SH-SY5Y (cell line): ENCODE data around the gene CD28.

ENCODE experiments used
- GATA2 ChIP-seq: IDR thresholded peaks from 2 replicates; pipeline ENCODE4 v1.6.1; 2011; ENCODE audit warnings: mild to moderate bottlenecking, low read depth, low read length
- GATA3 ChIP-seq: IDR thresholded peaks from 2 replicates; pipeline ENCODE4 v1.6.1; 2011; ENCODE audit warnings: low read depth, mild to moderate bottlenecking, low read length, moderate library complexity

Gene CD28

DNA sequence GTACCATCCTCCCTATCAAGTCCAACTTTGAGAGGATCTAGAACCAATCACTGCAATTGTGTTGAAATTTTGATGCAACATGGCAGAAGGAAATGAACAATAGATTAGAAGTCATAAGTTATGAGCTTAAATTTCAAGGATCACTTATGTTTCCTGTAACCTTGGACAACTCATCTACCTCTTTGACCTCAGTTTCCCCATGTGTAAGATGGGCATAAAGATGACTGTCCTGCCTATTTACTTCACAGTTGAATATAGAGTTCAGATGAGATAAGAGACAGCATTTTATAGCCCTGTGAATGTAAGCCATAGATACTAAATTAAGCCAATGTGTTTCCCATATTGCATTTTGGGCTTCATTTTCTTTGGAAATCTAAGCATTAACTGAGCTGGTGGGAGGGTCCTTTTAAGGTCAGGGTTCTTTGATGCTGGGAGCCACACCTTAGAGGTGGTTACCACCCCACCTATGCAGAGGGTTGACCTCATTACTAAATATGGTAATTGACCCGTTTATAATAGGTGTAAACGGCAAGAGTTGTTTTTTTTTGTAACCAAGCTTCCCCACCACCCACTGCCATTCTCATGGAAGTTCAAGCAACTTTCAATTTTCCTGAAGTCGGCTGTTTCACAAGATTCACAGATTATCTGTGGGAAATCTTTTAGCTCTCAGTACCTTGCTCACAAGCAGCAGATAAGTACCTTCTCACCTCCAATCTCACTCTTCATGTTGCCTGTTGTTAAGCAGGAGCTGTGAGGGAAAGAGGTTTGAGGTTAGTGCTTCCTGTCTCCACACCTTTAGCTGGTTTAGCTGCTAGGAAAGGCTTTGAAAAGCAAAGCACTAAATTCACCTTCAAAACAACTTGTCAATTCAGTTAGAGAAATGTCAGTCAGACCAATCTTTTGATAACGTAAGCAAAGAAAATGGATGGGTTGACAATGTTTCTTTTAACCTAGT, 13.3 kb downstream of the CD28 start:
- TF ChIP-seq GATA2 (no peak), GATA3 (no peak)

DNA sequence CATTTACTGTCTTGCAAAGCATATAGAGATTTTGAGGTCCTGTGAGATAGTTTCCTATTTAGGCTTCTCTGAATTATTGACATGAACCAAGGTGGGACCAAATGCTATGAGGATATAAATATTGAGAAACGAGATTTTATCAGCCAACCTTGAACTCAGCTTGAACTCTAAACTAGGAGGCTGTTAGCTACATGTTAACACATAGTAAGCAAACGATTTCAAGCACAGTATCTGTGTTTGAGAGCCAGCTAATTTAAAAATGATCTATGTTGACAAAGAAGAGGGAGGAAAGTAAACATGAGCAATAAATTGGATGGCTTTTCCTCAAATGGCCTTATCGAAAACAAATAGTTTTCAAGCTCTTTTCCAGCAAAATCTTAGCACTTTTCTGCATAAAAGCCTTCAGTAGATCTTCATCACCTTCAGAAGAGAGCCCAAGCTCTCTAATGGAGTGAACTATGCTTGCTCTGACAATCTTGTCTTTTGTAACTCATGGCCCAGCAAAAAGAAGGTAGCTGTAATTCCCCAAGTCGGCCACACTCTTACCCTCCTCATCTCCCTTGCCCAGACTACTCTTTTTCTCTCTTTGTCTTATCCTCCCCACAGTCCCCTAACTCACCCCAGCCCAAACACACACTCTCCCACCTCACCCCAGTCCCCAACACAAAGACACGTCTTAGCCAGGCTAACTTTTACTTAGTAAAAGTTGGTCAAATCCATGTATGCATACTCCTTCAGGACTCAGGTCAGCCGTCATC, 14.7 kb downstream of the CD28 start:
- no peak for TF ChIP-seq GATA3
- TF ChIP-seq GATA2 = no peak

DNA sequence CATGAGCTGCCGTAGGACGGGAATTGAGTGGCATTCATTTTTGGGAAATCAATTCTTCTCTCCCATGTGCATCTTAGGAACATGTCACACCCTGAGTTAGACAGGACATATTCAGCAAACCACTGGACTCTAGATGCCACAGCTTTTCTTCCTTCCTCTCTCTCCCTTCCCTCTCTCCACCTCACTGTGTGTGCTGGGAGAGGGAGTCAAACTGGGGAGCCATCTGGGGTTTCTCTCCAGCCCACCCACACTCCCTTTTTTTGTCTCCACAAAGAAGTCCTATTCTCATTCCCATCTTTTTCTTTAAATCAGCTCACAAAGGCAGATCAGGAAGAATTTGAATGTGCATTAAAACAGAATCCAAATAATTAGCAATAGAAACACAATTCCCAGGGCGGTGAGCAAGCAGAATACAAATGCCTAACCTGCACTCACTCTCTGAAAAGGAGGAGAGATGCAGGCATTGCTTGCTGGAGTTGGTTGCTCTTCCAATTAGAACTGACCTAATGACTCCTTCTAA, 15.4 kb downstream of the CD28 start:
- TF ChIP-seq GATA3 (no peak), GATA2 (no peak)

DNA sequence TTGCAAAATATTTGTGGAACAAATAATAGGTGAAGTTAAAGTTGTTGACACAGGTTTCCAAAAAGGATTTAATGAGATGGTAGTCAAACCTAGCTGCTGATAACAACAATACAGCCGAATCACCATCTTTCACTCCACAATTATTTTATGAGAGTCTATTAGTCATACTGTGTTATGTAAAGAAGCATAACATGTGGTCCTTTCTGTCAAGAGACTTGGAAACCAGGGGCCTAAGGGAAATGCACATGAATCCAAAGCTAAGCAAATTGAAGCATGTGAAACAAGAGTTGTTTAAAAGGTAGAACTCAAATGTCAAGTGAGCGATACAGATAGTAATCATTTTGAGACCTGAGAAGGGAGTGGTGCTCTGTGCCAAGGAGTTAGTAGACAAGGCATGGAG, 16.0 kb downstream of the CD28 start:
- TF ChIP-seq GATA3 = no peak
- no peak for TF ChIP-seq GATA2

DNA sequence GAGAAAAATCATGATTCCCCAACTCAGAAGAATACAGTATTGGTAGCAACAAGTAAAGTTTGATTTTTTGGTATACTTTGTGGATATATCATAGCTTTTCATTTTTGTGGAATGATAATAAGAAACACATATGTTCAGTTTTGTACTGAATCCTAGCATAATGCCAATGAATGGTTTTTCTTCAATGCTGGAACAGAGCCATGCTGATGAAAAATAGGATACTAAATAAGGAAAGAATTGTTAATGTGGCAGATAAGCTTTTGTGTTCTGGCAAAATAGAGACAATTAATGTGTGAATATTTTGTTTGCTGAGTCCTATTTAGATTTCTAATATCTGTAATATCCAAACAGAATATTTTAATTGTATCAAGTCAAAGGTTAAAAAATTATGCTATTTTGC, 21.9 kb downstream of the CD28 start:
- TF ChIP-seq GATA3 = no peak
- no peak for TF ChIP-seq GATA2

DNA sequence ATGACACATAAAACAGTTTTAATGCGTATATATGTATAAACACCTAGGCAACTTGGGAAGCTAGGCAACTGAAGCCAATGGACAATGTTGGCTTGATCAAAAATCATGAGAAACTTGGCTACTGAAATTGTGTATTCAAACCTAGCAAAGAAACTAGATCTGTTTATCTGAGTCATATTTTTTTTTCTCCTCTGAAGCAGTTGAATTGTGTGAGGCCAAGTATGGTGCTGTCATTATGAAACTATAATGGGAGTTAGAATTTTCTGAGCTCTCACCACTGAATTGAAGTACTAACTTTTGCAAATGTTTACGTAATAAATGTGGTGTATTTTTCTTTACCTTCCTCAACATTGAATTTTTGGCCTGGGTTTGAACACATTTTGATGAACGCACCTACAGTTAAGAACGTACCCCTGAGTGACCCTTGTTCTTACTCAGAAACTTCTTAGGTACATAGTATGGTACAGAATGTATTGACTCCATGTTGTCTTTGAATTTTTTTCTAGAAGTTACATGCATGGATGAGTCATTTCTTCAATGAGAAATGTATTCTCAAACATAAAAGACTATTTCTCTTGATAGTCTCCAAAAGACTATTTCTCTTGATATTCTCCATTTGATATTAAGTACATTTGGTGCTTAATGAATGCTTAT, 23.8 kb downstream of the CD28 start:
- TF ChIP-seq GATA2 (no peak), GATA3 (no peak)

DNA sequence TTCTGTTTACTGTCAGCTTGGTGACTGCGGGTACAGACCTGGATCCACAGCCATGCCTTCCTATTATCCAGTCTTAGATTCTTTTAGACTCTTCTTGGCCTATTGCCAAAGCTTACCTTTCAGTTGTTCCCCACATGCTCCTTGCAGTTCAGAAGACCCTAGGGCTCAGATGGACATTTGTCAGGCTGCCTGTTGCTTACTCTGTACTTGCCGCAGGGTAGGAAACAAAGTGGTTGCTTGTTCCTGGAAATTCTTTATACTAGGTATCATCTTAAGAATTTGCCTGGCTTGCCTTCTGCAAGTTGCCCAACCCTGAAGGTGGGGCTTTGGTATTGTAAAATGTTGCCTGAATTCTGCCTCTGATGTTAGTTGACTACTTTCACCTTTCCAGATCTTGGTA, 24.4 kb downstream of the CD28 start:
- no peak for TF ChIP-seq GATA3
- TF ChIP-seq GATA2 = no peak

DNA sequence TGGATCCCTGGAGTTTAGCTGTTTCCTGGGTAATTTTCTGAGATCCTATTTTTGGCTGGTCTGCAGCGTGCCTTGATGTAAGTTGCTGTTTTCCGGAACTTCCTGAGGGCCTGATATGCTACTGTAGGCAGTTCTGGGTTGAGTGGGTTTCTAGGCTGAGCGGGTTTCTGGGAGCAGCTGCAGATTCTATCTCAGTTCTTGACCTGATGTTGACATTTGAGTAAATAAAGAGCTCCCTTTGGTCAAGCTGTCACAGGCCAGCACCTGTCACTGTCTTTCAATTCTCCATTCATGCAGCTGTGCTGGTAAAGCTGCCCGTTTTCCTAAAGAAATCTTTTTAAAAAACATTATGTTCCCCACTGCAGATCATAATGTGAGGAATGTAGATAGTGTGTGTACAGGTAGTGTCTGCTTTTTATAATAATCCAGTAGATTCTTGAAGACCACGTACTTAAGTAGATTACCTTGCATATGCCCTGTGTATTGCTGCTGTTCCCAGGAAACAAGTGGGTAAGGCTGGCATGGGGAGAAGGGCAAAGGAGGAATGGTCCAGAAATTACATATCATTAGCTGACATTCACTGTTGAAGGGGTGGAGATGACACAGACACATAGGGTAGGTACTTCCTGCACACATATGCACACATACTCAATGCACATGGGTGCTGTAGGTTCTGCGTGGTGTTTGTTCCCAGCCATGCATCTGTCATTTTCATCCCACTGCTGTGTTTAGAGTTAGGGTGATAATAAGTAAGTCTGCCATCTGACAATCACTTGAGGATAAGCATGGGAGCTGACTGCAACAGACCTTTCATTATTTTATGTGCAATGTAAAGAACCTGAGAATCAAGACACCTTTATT, 25.9 kb downstream of the CD28 start:
- TF ChIP-seq GATA3 (no peak), GATA2 (no peak)

DNA sequence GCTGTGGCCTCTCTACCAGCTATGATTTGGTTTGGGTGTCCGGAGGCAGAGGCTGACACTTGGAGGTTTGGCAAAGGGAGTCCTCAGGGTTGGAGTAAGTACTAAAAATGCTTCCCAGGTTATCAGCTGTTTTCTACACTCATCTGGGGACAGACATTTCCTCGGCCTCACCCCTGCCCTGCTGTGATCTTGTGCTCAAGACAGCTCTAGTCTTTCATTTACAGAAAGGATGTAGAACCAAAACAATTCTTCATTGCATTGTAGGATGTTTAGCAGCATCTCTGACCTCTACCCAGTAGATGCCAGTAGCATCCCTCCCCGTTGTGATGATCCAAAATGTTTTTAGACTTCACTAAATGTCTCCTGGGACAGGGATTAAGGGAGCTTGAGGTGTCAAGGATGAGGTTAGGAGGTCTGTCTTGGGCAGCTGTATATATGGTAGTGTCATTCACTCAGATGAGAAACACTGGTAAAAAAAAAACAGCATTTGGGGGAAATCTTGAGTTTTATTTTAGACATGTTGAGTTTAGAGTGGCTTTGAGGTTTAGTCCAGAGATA, 26.6 kb downstream of the CD28 start:
- no peak for TF ChIP-seq GATA3
- no peak for TF ChIP-seq GATA2

DNA sequence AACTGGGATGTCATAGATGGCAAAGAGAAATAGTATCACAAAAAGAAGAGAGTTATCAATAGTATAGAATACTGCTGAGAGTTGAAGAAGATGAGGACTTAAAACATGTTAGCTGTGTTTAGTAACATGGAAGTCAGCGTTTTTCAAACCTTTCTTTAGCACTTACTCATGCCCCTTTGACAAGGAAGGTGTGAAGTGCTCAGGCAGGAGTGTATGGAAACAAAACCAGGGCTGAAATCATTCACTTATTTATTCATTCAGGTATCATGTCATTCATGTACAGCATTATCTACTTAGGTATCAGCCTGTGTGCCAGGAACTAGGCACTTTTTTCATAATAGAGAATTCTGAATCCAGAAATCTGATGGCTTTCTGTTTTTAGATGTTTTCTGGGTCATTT, 27.2 kb downstream of the CD28 start:
- no peak for TF ChIP-seq GATA2

DNA sequence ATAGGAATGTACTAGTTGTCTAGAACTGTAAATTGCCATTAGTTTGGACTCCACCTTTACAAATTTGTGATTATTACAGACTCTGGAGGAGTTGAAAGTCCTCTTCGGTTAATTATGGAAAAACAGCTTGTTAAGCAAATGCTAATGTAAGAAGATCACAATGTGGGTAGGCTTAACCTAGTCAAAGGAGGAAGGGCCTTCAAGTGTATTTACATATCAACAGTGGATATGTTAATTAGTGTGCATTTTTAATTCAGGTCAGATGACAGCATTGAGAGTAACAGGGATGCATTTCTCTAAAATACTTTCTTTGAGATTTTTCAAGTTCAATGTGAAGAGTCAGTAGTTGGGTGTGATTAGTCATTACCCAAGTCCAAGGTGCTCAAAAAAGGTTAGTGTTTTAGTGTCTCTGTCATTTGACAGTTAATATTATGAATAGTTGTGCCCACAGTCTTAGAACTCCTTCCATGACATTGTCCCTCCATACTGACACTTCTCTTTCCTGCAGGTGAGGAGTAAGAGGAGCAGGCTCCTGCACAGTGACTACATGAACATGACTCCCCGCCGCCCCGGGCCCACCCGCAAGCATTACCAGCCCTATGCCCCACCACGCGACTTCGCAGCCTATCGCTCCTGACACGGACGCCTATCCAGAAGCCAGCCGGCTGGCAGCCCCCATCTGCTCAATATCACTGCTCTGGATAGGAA, 28.0 kb downstream of the CD28 start:
- TF ChIP-seq GATA2 (no peak), GATA3 (no peak)

DNA sequence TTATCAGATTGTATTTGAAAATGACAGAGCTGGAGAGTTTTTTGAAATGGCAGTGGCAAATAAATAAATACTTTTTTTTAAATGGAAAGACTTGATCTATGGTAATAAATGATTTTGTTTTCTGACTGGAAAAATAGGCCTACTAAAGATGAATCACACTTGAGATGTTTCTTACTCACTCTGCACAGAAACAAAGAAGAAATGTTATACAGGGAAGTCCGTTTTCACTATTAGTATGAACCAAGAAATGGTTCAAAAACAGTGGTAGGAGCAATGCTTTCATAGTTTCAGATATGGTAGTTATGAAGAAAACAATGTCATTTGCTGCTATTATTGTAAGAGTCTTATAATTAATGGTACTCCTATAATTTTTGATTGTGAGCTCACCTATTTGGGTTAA, 30.9 kb downstream of the CD28 start:
- TF ChIP-seq GATA2 (no peak), GATA3 (no peak)

DNA sequence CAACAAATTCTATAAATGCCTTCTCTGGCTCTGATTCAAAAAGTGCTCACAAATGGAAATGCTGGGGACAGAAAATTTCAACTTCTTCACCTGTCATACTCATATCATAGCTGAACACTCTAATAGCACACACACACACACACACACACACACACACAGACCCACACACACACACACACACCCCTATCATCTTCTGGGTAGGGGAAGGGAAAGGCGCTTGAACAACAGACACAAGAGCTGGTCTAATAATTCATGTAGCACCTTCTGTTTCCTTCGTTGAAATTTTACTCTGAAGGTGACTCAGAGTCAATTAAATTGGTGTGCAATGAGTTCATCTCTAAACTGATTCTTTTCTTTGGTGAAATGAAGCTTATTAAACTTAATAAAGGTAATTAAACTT, 32.9 kb downstream of the CD28 start:
- TF ChIP-seq GATA2 (no peak), GATA3 (no peak)
